WTC11 (cell line): ENCODE data around the gene CHFR. TPM values are rescaled to one million over a fixed set of nuclear protein-coding genes. Genes with fewer than 3 reads are reported as not detected.

Experiments
- ATAC-seq: fragments of 200-7000 bp; cut with Tn5 transposase; 2 replicates; pipeline ENCODE4 v1.10.0; 2021; ENCODE audit warnings: mild to moderate bottlenecking, moderate library complexity
- CTCF ChIA-PET: fragments of 300-600 bp; sonication (Branson Sonifier 250); formaldehyde crosslinking; loops from one replicate; lab custom pipeline; 2021; ENCODE audit warnings: antibody characterized with exemption; lab: Charles Lee
- POLR2A ChIA-PET: fragments of 350-600 bp; sonication (Branson Sonifier 250); formaldehyde crosslinking; loops from one replicate; lab custom pipeline; 2021; ENCODE audit warnings: antibody characterized with exemption; lab: Charles Lee
- DNase-seq: peaks from one replicate; pipeline ENCODE4 v3.0.0; 2021; ENCODE audit warnings: low spot score
- H3K27ac Mint-ChIP-seq: 2 replicates; pipeline ENCODE4 v1.8.0; 2021; ENCODE audit warnings: mixed read lengths
- H3K27me3 Mint-ChIP-seq: 2 replicates; pipeline ENCODE4 v1.8.0; 2021; ENCODE audit warnings: low read depth, mild to moderate bottlenecking, moderate library complexity, mixed read lengths
- H3K36me3 Mint-ChIP-seq: 2 replicates; pipeline ENCODE4 v1.8.0; 2021; ENCODE audit warnings: mixed read lengths
- H3K4me1 Mint-ChIP-seq: 2 replicates; pipeline ENCODE4 v1.8.0; 2022; ENCODE audit warnings: mixed read lengths
- H3K4me3 Mint-ChIP-seq: 2 replicates; pipeline ENCODE4 v1.8.0; 2021; ENCODE audit warnings: mild to moderate bottlenecking, moderate library complexity, mixed read lengths
- H3K9me3 Mint-ChIP-seq: 2 replicates; pipeline ENCODE4 v1.8.0; 2021; ENCODE audit warnings: mixed read lengths
- ATF1 ChIP-seq: sonication (generic); formaldehyde crosslinking; IDR thresholded peaks from 2 replicates; pipeline ENCODE4 v1.8.1; 2023; ENCODE audit warnings: mild to moderate bottlenecking, moderate library complexity, missing genetic modification reagents
- CBFB ChIP-seq: sonication (generic); formaldehyde crosslinking; IDR thresholded peaks from 2 replicates; pipeline ENCODE4 v1.8.1; 2022; ENCODE audit warnings: mild to moderate bottlenecking, low read depth, missing genetic modification reagents
- ESRRA ChIP-seq: sonication (generic); formaldehyde crosslinking; IDR thresholded peaks from 2 replicates; pipeline ENCODE4 v1.8.1; 2022; ENCODE audit warnings: mild to moderate bottlenecking, missing genetic modification reagents, borderline replicate concordance
- FOXP1 ChIP-seq: sonication (generic); formaldehyde crosslinking; IDR thresholded peaks from 2 replicates; pipeline ENCODE4 v1.8.0; 2022; ENCODE audit warnings: missing genetic modification reagents, mild to moderate bottlenecking, moderate library complexity, borderline replicate concordance
- GABPB1 ChIP-seq: sonication (generic); formaldehyde crosslinking; IDR thresholded peaks from 2 replicates; pipeline ENCODE4 v1.8.1; 2023; ENCODE audit warnings: mild to moderate bottlenecking, missing genetic modification reagents
- JAZF1 ChIP-seq: fragments of 250-450 bp; sonication (Bioruptor Pico); IDR thresholded peaks from 2 replicates; pipeline ENCODE4 v1.9.0; 2021; ENCODE audit warnings: moderate library complexity, mild to moderate bottlenecking, inconsistent platforms
- NFYB ChIP-seq: sonication (generic); formaldehyde crosslinking; conservative IDR thresholded peaks from 2 replicates; pipeline ENCODE4 v1.8.0; 2022; ENCODE audit warnings: low read depth, missing genetic modification reagents
- NR1H2 ChIP-seq: sonication (generic); formaldehyde crosslinking; IDR thresholded peaks from 2 replicates; pipeline ENCODE4 v1.9.0; 2021; ENCODE audit warnings: mild to moderate bottlenecking, moderate library complexity, missing genetic modification reagents
- NR2C2 ChIP-seq: sonication (generic); formaldehyde crosslinking; IDR thresholded peaks from 2 replicates; pipeline ENCODE4 v1.8.0; 2022; ENCODE audit warnings: mild to moderate bottlenecking, missing genetic modification reagents
- TP53 ChIP-seq: sonication (generic); formaldehyde crosslinking; IDR thresholded peaks from 2 replicates; pipeline ENCODE4 v1.8.1; 2023; ENCODE audit warnings: mild to moderate bottlenecking, missing genetic modification reagents
- ZNF138 ChIP-seq: sonication (generic); formaldehyde crosslinking; conservative IDR thresholded peaks from 2 replicates; pipeline ENCODE4 v1.8.1; 2022; ENCODE audit warnings: mild to moderate bottlenecking, moderate library complexity, missing genetic modification reagents
- ZNF219 ChIP-seq: sonication (generic); formaldehyde crosslinking; IDR thresholded peaks from 2 replicates; pipeline ENCODE4 v1.8.0; 2023; ENCODE audit warnings: missing genetic modification reagents, mild to moderate bottlenecking, borderline replicate concordance
- total RNA-seq: library from RNA; stranded (reverse); gene quantifications from 3 replicates; pipeline ENCODE4 v1.2.3, GENCODE V29; 2021
- TF ChIP-seq, protein P1 (sequence below): fragments of 200-600 bp; IDR thresholded peaks from 2 replicates; pipeline ENCODE4 v1.8.0; 2022; ENCODE audit warnings: antibody characterized with exemption
- TF ChIP-seq, protein P2 (sequence below): sonication (generic); formaldehyde crosslinking; IDR thresholded peaks from 2 replicates; pipeline ENCODE4 v1.8.1; 2022; ENCODE audit warnings: low read depth, mild to moderate bottlenecking, moderate library complexity, missing genetic modification reagents, borderline replicate concordance
- TF ChIP-seq, protein P3 (sequence below): fragments of 250-450 bp; sonication (Bioruptor Pico); IDR thresholded peaks from 2 replicates; pipeline ENCODE4 v1.9.0; 2021; ENCODE audit warnings: mild to moderate bottlenecking
- TF ChIP-seq, protein P4 (sequence below): fragments of 250-450 bp; sonication (Bioruptor Pico); IDR thresholded peaks from 2 replicates; pipeline ENCODE4 v1.8.0; 2021; ENCODE audit warnings: mild to moderate bottlenecking
- TF ChIP-seq, protein P5 (sequence below): sonication (generic); formaldehyde crosslinking; IDR thresholded peaks from 2 replicates; pipeline ENCODE4 v1.8.1; 2023; ENCODE audit warnings: mild to moderate bottlenecking, missing genetic modification reagents
- TF ChIP-seq, protein P6 (sequence below): sonication (generic); formaldehyde crosslinking; IDR thresholded peaks from 2 replicates; pipeline ENCODE4 v1.8.0; 2023; ENCODE audit warnings: missing genetic modification reagents
- TF ChIP-seq, protein P7 (sequence below): sonication (generic); formaldehyde crosslinking; IDR thresholded peaks from 2 replicates; pipeline ENCODE4 v1.8.1; 2022; ENCODE audit warnings: low read depth, missing genetic modification reagents, borderline replicate concordance
- TF ChIP-seq, protein P8 (sequence below): sonication (generic); formaldehyde crosslinking; IDR thresholded peaks from 2 replicates; pipeline ENCODE4 v1.8.1; 2022; ENCODE audit warnings: mild to moderate bottlenecking, missing genetic modification reagents, moderate library complexity, borderline replicate concordance

The CHFR gene
- total RNA-seq, 1 experiment from 2014 or later: 58.7 TPM

DNA sequence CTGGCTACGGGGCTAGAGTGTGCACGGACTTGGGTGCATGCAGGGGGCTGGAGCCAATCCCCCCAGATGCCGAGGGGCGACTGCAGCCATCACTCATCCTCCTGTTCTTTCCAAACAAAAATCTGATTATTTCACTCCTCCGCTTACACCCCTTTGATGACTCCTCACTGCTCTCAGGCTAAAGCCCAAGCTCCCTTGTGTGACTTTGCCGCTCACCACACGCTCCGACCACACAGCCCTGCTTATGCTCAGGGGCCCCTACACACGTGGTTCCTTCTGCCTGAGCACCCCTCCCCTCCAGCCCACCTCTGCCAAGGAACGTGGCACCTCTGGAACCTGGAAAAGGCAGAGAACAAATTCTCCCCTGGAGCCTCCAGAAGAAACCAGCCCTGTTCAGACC, 13.7 kb downstream of the CHFR start:
- no peak for DNase-seq
- CTCF ChIA-PET: interaction anchor here (1.1 kb wide), 2 partner anchors 31 to 105 kb away, joined by 3 to 4 read pairs; no protein-coding TSS in a partner anchor
- 0 out of 2 replicates have a peak, but pooled peaks cover 3% of the 10 kb centered on the region for H3K4me1 Mint-ChIP-seq
- no peak for ATAC-seq
- TF ChIP-seq, protein P1, sequence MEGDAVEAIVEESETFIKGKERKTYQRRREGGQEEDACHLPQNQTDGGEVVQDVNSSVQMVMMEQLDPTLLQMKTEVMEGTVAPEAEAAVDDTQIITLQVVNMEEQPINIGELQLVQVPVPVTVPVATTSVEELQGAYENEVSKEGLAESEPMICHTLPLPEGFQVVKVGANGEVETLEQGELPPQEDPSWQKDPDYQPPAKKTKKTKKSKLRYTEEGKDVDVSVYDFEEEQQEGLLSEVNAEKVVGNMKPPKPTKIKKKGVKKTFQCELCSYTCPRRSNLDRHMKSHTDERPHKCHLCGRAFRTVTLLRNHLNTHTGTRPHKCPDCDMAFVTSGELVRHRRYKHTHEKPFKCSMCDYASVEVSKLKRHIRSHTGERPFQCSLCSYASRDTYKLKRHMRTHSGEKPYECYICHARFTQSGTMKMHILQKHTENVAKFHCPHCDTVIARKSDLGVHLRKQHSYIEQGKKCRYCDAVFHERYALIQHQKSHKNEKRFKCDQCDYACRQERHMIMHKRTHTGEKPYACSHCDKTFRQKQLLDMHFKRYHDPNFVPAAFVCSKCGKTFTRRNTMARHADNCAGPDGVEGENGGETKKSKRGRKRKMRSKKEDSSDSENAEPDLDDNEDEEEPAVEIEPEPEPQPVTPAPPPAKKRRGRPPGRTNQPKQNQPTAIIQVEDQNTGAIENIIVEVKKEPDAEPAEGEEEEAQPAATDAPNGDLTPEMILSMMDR: no peak
- TF ChIP-seq CBFB (no peak), ESRRA (CRISPR knock-in tag) (no peak), NFYB (no peak), FOXP1 (no peak), ATF1 (CRISPR knock-in tag) (no peak), JAZF1 (CRISPR knock-in tag) (no peak), TP53 (no peak), ZNF219 (CRISPR knock-in tag) (no peak), GABPB1 (CRISPR knock-in tag) (no peak), ZNF138 (CRISPR knock-in tag) (no peak), NR1H2 (CRISPR knock-in tag) (no peak), NR2C2 (no peak)
- TF ChIP-seq, protein P2, sequence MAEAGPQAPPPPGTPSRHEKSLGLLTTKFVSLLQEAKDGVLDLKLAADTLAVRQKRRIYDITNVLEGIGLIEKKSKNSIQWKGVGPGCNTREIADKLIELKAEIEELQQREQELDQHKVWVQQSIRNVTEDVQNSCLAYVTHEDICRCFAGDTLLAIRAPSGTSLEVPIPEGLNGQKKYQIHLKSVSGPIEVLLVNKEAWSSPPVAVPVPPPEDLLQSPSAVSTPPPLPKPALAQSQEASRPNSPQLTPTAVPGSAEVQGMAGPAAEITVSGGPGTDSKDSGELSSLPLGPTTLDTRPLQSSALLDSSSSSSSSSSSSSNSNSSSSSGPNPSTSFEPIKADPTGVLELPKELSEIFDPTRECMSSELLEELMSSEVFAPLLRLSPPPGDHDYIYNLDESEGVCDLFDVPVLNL: no peak
- TF ChIP-seq, protein P3, sequence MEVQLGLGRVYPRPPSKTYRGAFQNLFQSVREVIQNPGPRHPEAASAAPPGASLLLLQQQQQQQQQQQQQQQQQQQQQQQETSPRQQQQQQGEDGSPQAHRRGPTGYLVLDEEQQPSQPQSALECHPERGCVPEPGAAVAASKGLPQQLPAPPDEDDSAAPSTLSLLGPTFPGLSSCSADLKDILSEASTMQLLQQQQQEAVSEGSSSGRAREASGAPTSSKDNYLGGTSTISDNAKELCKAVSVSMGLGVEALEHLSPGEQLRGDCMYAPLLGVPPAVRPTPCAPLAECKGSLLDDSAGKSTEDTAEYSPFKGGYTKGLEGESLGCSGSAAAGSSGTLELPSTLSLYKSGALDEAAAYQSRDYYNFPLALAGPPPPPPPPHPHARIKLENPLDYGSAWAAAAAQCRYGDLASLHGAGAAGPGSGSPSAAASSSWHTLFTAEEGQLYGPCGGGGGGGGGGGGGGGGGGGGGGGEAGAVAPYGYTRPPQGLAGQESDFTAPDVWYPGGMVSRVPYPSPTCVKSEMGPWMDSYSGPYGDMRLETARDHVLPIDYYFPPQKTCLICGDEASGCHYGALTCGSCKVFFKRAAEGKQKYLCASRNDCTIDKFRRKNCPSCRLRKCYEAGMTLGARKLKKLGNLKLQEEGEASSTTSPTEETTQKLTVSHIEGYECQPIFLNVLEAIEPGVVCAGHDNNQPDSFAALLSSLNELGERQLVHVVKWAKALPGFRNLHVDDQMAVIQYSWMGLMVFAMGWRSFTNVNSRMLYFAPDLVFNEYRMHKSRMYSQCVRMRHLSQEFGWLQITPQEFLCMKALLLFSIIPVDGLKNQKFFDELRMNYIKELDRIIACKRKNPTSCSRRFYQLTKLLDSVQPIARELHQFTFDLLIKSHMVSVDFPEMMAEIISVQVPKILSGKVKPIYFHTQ: no peak
- TF ChIP-seq, protein P4, sequence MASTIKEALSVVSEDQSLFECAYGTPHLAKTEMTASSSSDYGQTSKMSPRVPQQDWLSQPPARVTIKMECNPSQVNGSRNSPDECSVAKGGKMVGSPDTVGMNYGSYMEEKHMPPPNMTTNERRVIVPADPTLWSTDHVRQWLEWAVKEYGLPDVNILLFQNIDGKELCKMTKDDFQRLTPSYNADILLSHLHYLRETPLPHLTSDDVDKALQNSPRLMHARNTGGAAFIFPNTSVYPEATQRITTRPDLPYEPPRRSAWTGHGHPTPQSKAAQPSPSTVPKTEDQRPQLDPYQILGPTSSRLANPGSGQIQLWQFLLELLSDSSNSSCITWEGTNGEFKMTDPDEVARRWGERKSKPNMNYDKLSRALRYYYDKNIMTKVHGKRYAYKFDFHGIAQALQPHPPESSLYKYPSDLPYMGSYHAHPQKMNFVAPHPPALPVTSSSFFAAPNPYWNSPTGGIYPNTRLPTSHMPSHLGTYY: no peak
- TF ChIP-seq, protein P5, sequence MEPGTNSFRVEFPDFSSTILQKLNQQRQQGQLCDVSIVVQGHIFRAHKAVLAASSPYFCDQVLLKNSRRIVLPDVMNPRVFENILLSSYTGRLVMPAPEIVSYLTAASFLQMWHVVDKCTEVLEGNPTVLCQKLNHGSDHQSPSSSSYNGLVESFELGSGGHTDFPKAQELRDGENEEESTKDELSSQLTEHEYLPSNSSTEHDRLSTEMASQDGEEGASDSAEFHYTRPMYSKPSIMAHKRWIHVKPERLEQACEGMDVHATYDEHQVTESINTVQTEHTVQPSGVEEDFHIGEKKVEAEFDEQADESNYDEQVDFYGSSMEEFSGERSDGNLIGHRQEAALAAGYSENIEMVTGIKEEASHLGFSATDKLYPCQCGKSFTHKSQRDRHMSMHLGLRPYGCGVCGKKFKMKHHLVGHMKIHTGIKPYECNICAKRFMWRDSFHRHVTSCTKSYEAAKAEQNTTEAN: no peak
- TF ChIP-seq, protein P6, sequence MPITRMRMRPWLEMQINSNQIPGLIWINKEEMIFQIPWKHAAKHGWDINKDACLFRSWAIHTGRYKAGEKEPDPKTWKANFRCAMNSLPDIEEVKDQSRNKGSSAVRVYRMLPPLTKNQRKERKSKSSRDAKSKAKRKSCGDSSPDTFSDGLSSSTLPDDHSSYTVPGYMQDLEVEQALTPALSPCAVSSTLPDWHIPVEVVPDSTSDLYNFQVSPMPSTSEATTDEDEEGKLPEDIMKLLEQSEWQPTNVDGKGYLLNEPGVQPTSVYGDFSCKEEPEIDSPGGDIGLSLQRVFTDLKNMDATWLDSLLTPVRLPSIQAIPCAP: no peak
- TF ChIP-seq, protein P7, sequence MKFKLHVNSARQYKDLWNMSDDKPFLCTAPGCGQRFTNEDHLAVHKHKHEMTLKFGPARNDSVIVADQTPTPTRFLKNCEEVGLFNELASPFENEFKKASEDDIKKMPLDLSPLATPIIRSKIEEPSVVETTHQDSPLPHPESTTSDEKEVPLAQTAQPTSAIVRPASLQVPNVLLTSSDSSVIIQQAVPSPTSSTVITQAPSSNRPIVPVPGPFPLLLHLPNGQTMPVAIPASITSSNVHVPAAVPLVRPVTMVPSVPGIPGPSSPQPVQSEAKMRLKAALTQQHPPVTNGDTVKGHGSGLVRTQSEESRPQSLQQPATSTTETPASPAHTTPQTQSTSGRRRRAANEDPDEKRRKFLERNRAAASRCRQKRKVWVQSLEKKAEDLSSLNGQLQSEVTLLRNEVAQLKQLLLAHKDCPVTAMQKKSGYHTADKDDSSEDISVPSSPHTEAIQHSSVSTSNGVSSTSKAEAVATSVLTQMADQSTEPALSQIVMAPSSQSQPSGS (CRISPR knock-in tag): no peak
- TF ChIP-seq, protein P8, sequence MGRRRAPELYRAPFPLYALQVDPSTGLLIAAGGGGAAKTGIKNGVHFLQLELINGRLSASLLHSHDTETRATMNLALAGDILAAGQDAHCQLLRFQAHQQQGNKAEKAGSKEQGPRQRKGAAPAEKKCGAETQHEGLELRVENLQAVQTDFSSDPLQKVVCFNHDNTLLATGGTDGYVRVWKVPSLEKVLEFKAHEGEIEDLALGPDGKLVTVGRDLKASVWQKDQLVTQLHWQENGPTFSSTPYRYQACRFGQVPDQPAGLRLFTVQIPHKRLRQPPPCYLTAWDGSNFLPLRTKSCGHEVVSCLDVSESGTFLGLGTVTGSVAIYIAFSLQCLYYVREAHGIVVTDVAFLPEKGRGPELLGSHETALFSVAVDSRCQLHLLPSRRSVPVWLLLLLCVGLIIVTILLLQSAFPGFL: no peak
- TF ChIP-seq, all 79 proteins: peak for 0
- no peaks in the 10 kb centered on the region for H3K9me3 Mint-ChIP-seq
- POLR2A ChIA-PET: no interaction called here
- H3K36me3 Mint-ChIP-seq: peaks cover 41% of the 10 kb centered on the region
- H3K27ac Mint-ChIP-seq: peak overlapping the region; percentile 82; the same call in 1 of the 2 replicates
- no peaks in the 10 kb centered on the region for H3K27me3 Mint-ChIP-seq
- no peak overlapping the region for H3K4me3 Mint-ChIP-seq
